GM12891 (cell line): ENCODE data around the gene CD207.
"Not testable (repeated sequence)": the region's sequence is repeated elsewhere in the genome, so short reads cannot be mapped to it uniquely, and the experiment has no call there.

Source experiments
- DNase-seq: peaks from one replicate; pipeline ENCODE4 v3.0.0; 2011; ENCODE audit warnings: low spot score; ENCODE audit not compliant: insufficient read length
- FAIRE-seq: peaks from 2 replicates; lab custom pipeline; 2011; peaks lifted over from hg19 to GRCh38; lab: Jason Lieb, UNC
- PAX5 ChIP-seq: IDR thresholded peaks from 2 replicates; pipeline ENCODE4 v1.6.1; 2011; ENCODE audit warnings: low read length, moderate library complexity, mild to moderate bottlenecking; ENCODE audit not compliant: insufficient read depth, severe bottlenecking
- POLR2A ChIP-seq: IDR thresholded peaks from 2 replicates; pipeline ENCODE4 v1.6.1; 2011; ENCODE audit warnings: low read depth, low read length, control low read depth
- POLR2AphosphoS5 ChIP-seq: IDR thresholded peaks from 2 replicates; pipeline ENCODE4 v1.6.1; 2011; ENCODE audit warnings: low read depth, low read length, control low read depth
- POU2F2 ChIP-seq: IDR thresholded peaks from 2 replicates; pipeline ENCODE4 v1.6.1; 2011; ENCODE audit warnings: low read depth, mild to moderate bottlenecking, control low read depth, low read length, moderate library complexity
- SPI1 ChIP-seq: IDR thresholded peaks from 2 replicates; pipeline ENCODE4 v1.6.1; 2011; ENCODE audit warnings: low read depth, low read length, control low read depth
- TAF1 ChIP-seq: IDR thresholded peaks from 2 replicates; pipeline ENCODE4 v1.6.1; 2011; ENCODE audit warnings: low read depth, low read length, control low read depth

The CD207 gene

DNA sequence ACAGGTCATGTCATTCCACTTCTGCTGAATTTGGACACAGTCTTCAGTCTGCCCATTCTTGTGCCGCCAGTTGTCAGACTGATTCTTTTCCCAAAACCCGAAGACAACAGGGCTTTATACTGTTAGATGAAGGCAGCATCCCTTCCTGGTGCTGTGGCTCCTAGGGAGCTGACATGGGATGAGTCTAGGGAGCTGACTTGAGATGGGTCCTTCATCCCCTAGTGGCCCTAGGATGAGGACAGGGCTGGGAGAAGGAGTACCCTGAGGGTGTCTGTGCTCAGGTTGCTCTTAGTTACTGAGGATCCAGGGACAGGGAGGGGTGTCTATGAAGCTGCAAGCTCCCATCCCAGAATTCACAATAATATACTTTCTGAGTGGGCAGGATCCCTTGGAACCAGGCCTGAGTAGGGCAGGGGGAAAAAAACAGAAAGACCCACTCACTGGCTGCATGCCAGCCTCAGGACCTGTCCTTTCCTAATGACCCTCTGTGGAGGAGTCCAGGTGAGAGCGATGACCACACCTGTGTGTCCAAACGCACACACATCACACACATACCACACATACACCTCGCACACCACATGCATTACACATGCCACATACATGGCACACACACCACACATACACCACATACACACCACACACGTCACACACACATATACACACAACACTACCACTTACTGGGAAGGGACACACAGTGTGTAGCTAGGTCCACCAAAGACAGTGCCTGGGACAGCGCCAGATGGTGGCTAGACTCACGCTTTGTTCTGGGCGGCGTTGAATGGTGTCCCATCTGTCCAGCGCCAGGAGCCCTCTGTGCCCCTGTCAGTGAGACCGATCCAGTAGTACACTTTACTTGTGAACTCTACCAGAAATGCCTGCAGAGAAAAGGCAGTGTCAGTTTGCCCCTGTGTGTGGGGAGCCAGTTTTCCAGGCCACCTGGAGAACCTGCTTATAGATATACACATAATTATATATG is 26.3 kb downstream of the CD207 start:
- no peak for DNase-seq
- no peak for FAIRE-seq
- no peak for TF ChIP-seq SPI1
- TF ChIP-seq POLR2A, result no peak
- TF ChIP-seq TAF1, result no peak
- TF ChIP-seq POU2F2, result no peak
- TF ChIP-seq POLR2AphosphoS5, result no peak
- no peak for TF ChIP-seq PAX5

- FAIRE-seq (no peak), DNase-seq (no peak)
- TF ChIP-seq PAX5 (no peak), POLR2A (no peak), POLR2AphosphoS5 (no peak), POU2F2 (no peak)
These were observed 27.8 kb downstream of the CD207 start for GRCh38 chr2:70807828-70808118.

DNA sequence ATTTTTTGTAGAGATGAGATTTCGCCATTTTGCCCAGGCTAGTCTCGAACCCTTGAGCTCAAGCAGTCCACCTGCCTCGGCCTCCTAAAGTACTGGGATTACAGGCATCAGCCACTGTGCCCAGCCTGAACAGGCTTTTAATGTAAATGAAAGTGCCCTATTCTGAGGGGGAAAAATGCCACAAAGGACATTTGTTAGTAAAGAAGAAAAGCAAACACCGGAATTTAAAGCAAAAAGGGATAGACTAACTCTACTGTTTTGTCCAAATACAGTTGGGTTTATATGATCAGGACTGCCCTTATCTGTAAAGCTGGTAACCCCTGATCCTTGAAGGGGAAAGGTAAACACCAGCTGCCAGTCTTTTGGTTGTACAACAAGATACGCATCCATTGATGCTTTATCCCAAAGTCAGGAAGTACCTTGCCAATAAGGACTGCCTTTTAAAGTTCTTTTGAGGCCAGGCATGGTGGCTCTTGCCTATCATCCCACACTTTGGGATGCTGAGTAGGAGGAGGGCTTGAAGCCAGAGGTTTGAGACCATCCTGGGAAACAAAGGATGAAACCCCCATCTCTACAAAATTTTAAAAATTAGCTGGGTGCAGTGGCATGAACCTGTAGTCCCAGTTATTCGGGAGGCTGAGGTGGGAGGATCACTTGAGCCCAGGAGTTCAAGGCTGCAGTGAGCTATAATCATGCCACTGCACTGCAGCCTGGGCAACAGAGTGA is 28.4 kb downstream of the CD207 start:
- no peak for FAIRE-seq

DNA sequence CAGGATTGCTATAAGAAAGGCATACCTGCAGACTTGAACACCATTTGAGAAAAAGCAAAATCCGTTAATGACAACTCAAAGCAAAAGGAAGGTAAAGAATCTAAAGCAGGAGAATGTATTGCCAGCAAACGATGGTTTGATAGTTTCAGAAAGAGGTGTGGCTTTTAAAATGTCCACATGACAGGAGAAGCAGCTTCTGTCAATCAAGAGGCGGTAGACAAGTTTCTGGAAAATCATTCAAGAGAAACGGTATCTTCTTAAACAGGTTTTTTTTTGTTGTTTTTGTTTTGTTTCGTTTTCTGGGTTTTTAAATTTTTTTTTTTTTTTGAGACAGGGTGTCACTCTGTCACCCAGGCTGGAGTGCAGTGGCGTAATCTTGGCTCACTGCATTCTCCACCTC is 29.0 kb downstream of the CD207 start:
- FAIRE-seq, result no peak
- TF ChIP-seq POLR2A, result no peak
- no peak for TF ChIP-seq SPI1
- no peak for TF ChIP-seq POLR2AphosphoS5
- no peak for TF ChIP-seq POU2F2
- TF ChIP-seq TAF1, result no peak
- TF ChIP-seq PAX5, result no peak

More for the DNA sequence above, 28.4 kb downstream of the CD207 start:
- no peak for TF ChIP-seq PAX5
- TF ChIP-seq TAF1, result no peak
- TF ChIP-seq POU2F2, result no peak
- no peak for TF ChIP-seq POLR2AphosphoS5
- TF ChIP-seq POLR2A, result no peak
- TF ChIP-seq SPI1, result no peak
- no peak for DNase-seq

GRCh38 chr2:70806013-70806412 is 29.6 kb downstream of the CD207 start:
- DNase-seq (no peak), FAIRE-seq (no peak)
- TF ChIP-seq POLR2A, result no peak
- no peak for TF ChIP-seq POU2F2
- TF ChIP-seq TAF1, result no peak
- TF ChIP-seq POLR2AphosphoS5, result no peak
- TF ChIP-seq SPI1, result no peak
- TF ChIP-seq PAX5, result no peak

More for the DNA sequence above, 29.0 kb downstream of the CD207 start:
- no peak for DNase-seq

GRCh38 chr2:70801607-70802263 is 33.9 kb downstream of the CD207 start:
- DNase-seq (no peak), FAIRE-seq (no peak)
- TF ChIP-seq POLR2AphosphoS5, result no peak

GRCh38 chr2:70799706-70800105 is 35.9 kb downstream of the CD207 start:
- no peak for TF ChIP-seq POLR2A
- TF ChIP-seq SPI1, result no peak
- no peak for TF ChIP-seq POU2F2
- no peak for TF ChIP-seq PAX5
- no peak for TF ChIP-seq POLR2AphosphoS5
- TF ChIP-seq TAF1, result no peak
- DNase-seq (no peak), FAIRE-seq (no peak)

- FAIRE-seq, DNase-seq: not testable (repeated sequence)
These were observed 37.6 kb downstream of the CD207 start for GRCh38 chr2:70797996-70798395.

GRCh38 chr2:70797506-70797905 is 38.1 kb downstream of the CD207 start:
- DNase-seq (no peak), FAIRE-seq (no peak)
- no peak for TF ChIP-seq TAF1
- no peak for TF ChIP-seq SPI1
- TF ChIP-seq POLR2AphosphoS5, result no peak
- TF ChIP-seq POLR2A, result no peak
- TF ChIP-seq PAX5, result no peak
- TF ChIP-seq POU2F2, result no peak
